Large intestine (tissue), 12 donors: ENCODE results near the gene TMUB1. TPM values are rescaled to one million over a fixed set of nuclear protein-coding genes. Genes with fewer than 3 reads are reported as not detected.

ENCODE experiments used
- DNase-seq, 2 donors: peaks; one replicate each; pipeline versions ENCODE4 v3.0.0 to v3.0.0-alpha.2; 2013
- H3K27ac ChIP-seq: one replicate; pipeline ENCODE4 v1.5.1; 2013; ENCODE audit warnings: low read length
- H3K27me3 ChIP-seq: 2 replicates; pipeline ENCODE4 v1.6.1; 2013; ENCODE audit warnings: low read length; ENCODE audit not compliant: control insufficient read depth, insufficient read depth
- H3K36me3 ChIP-seq: 2 replicates; pipeline ENCODE4 v1.6.1; 2013; ENCODE audit warnings: low read length; ENCODE audit not compliant: control insufficient read depth, insufficient read depth
- H3K4me1 ChIP-seq: one replicate; pipeline ENCODE4 v1.6.1; 2013; ENCODE audit warnings: low read length; ENCODE audit not compliant: control insufficient read depth, insufficient read depth
- H3K4me3 ChIP-seq: one replicate; pipeline ENCODE4 v1.5.1; 2013; ENCODE audit warnings: low read length
- H3K9me3 ChIP-seq: one replicate; pipeline ENCODE4 v1.6.1; 2013; ENCODE audit warnings: mild to moderate bottlenecking, low read depth, low read length, moderate library complexity; ENCODE audit not compliant: control insufficient read depth
- WGBS: methylation state at CpG from one replicate; pipeline ENCODE4 v1.1.5; 2013; ENCODE audit warnings: low lambda C conversion rate; ENCODE audit not compliant: insufficient coverage; 5-methylcytosine and 5-hydroxymethylcytosine counted together
- long read RNA-seq, 11 donors: transcript quantifications; one replicate each; lab custom pipeline, GENCODE V29; 2026
- polyA plus RNA-seq: library from polyadenylated mRNA; unstranded; fragments of 120-200 nt; gene quantifications from one replicate; pipeline ENCODE4 v1.2.1, GENCODE V29; 2013

The TMUB1 gene
- polyA plus RNA-seq: 61.8 TPM
- long read RNA-seq, donor 1, transcript TMUB1-201 (3 exons, 1,353 nt): major isoform, 20 of 26 reads
- long read RNA-seq, donor 1, transcript TMUB1-203 (2 exons, 1,549 nt): minor isoform, 6 of 26 reads
- long read RNA-seq, donor 1, partial matches to known transcripts: 0 of 26 reads
- long read RNA-seq, donor 1, other reads (novel, unspliced or antisense): 0 of 26 reads
- long read RNA-seq, donor 2, transcript TMUB1-203 (2 exons, 1,549 nt): minor isoform, 18 of 55 reads
- long read RNA-seq, donor 2, transcript TMUB1-201 (3 exons, 1,353 nt): major isoform, 27 of 55 reads
- long read RNA-seq, donor 2, partial matches to known transcripts: 8 of 55 reads
- long read RNA-seq, donor 2, other reads (novel, unspliced or antisense): 0 of 55 reads
- long read RNA-seq, donor 3, transcript TMUB1-201 (3 exons, 1,353 nt): major isoform, 32 of 72 reads
- long read RNA-seq, donor 3, transcript TMUB1-203 (2 exons, 1,549 nt): minor isoform, 29 of 72 reads
- long read RNA-seq, donor 3, partial matches to known transcripts: 9 of 72 reads
- long read RNA-seq, donor 3, other reads (novel, unspliced or antisense): 0 of 72 reads
- long read RNA-seq, donor 4, partial matches to known transcripts: 0 of 6 reads
- long read RNA-seq, donor 4, other reads (novel, unspliced or antisense): 0 of 6 reads
- long read RNA-seq, donor 5, transcript TMUB1-203 (2 exons, 1,549 nt): minor isoform, 6 of 23 reads
- long read RNA-seq, donor 5, transcript TMUB1-201 (3 exons, 1,353 nt): major isoform, 16 of 23 reads
- long read RNA-seq, donor 5, partial matches to known transcripts: 0 of 23 reads
- long read RNA-seq, donor 5, other reads (novel, unspliced or antisense): 0 of 23 reads
- long read RNA-seq, donor 6, transcript TMUB1-203 (2 exons, 1,549 nt): minor isoform, 19 of 41 reads
- long read RNA-seq, donor 6, transcript TMUB1-201 (3 exons, 1,353 nt): major isoform, 22 of 41 reads
- long read RNA-seq, donor 6, partial matches to known transcripts: 0 of 41 reads
- long read RNA-seq, donor 6, other reads (novel, unspliced or antisense): 0 of 41 reads
- long read RNA-seq, donor 7, transcript TMUB1-201 (3 exons, 1,353 nt): major isoform, 11 of 14 reads
- long read RNA-seq, donor 7, partial matches to known transcripts: 0 of 14 reads
- long read RNA-seq, donor 7, other reads (novel, unspliced or antisense): 0 of 14 reads
- long read RNA-seq, donor 8, transcript TMUB1-203 (2 exons, 1,549 nt): minor isoform, 19 of 54 reads
- long read RNA-seq, donor 8, transcript TMUB1-201 (3 exons, 1,353 nt): major isoform, 27 of 54 reads
- long read RNA-seq, donor 8, partial matches to known transcripts: 6 of 54 reads
- long read RNA-seq, donor 8, other reads (novel, unspliced or antisense): 0 of 54 reads
- long read RNA-seq, donor 9, transcript TMUB1-201 (3 exons, 1,353 nt): major isoform, 17 of 28 reads
- long read RNA-seq, donor 9, transcript TMUB1-203 (2 exons, 1,549 nt): minor isoform, 10 of 28 reads
- long read RNA-seq, donor 9, partial matches to known transcripts: 0 of 28 reads
- long read RNA-seq, donor 9, other reads (novel, unspliced or antisense): 0 of 28 reads
- long read RNA-seq, donor 10, transcript TMUB1-203 (2 exons, 1,549 nt): minor isoform, 12 of 36 reads
- long read RNA-seq, donor 10, transcript TMUB1-201 (3 exons, 1,353 nt): major isoform, 23 of 36 reads
- long read RNA-seq, donor 10, partial matches to known transcripts: 0 of 36 reads
- long read RNA-seq, donor 10, other reads (novel, unspliced or antisense): 0 of 36 reads
- long read RNA-seq, donor 11, transcript TMUB1-203 (2 exons, 1,549 nt): minor isoform, 8 of 30 reads
- long read RNA-seq, donor 11, transcript TMUB1-201 (3 exons, 1,353 nt): major isoform, 21 of 30 reads
- long read RNA-seq, donor 11, partial matches to known transcripts: 0 of 30 reads
- long read RNA-seq, donor 11, other reads (novel, unspliced or antisense): 0 of 30 reads

- Histone ChIP-seq H3K27ac (peak within 1 kb of the TSS; percentile 96), H3K4me3 (peak within 1 kb of the TSS; percentile 59), H3K9me3 (no peaks in the 10 kb centered on the region), H3K4me1 (peaks cover 47% of the 10 kb centered on the region), H3K36me3 (no peaks in the 10 kb centered on the region), H3K27me3 (no peaks in the 10 kb centered on the region)
- peak in 1 of 2 donors; percentile 83 for DNase-seq
- WGBS: no CpG with 5 or more reads among the region's 69 CpGs
These were observed at the start of gene TMUB1 for GRCh38 chr7:151083071-151083823. TSS of gene TMUB1 (minus strand) at chr7:151083493. CDS start at chr7:151082563, 930 bp downstream.

- WGBS: 100% methylated on average over 2 of the region's 21 CpGs
- H3K36me3 ChIP-seq: peaks cover 91% of the 10 kb centered on the region
- H3K27me3 ChIP-seq: no peaks in the 10 kb centered on the region
- H3K9me3 ChIP-seq: peaks cover 25% of the 10 kb centered on the region
- H3K4me3 ChIP-seq: no peak overlapping the region
- no peak overlapping the region for H3K27ac ChIP-seq
- DNase-seq: no peak
- peaks cover 11% of the 10 kb centered on the region for H3K4me1 ChIP-seq
These were observed 49.3 kb upstream of the TMUB1 start for GRCh38 chr7:151132461-151133205.

GRCh38 chr7:151131592-151132293, 48.5 kb upstream of the TMUB1 start:
- Histone ChIP-seq H3K9me3 (peaks cover 25% of the 10 kb centered on the region), H3K27ac (no peak overlapping the region), H3K27me3 (no peaks in the 10 kb centered on the region), H3K4me1 (peaks cover 11% of the 10 kb centered on the region), H3K4me3 (no peak overlapping the region), H3K36me3 (peaks cover 84% of the 10 kb centered on the region)
- DNase-seq: no peak
- no CpG with 5 or more reads among the region's 19 CpGs for WGBS

- WGBS: 50% methylated on average over 2 of the region's 13 CpGs
- DNase-seq: no peak
- H3K4me1 ChIP-seq: peaks cover 12% of the 10 kb centered on the region
- peaks cover 25% of the 10 kb centered on the region for H3K9me3 ChIP-seq
- H3K27me3 ChIP-seq: no peaks in the 10 kb centered on the region
- no peak overlapping the region for H3K27ac ChIP-seq
- H3K4me3 ChIP-seq: no peak overlapping the region
- H3K36me3 ChIP-seq: peaks cover 79% of the 10 kb centered on the region
These were observed 47.9 kb upstream of the TMUB1 start for GRCh38 chr7:151131224-151131591.

- H3K4me3 ChIP-seq: no peak overlapping the region
- H3K27ac ChIP-seq: no peak overlapping the region
- no peak for DNase-seq
- no peaks in the 10 kb centered on the region for H3K27me3 ChIP-seq
- no CpG with 5 or more reads among the region's 17 CpGs for WGBS
- H3K36me3 ChIP-seq: peaks cover 75% of the 10 kb centered on the region
- H3K9me3 ChIP-seq: peaks cover 25% of the 10 kb centered on the region
- peaks cover 14% of the 10 kb centered on the region for H3K4me1 ChIP-seq
These were observed 47.5 kb upstream of the TMUB1 start for GRCh38 chr7:151130741-151131157.

- peak overlapping the region; percentile 63 for H3K27ac ChIP-seq
- H3K9me3 ChIP-seq: peaks cover 25% of the 10 kb centered on the region
- peaks cover 70% of the 10 kb centered on the region for H3K36me3 ChIP-seq
- no peak for DNase-seq
- peaks cover 20% of the 10 kb centered on the region for H3K4me1 ChIP-seq
- no peaks in the 10 kb centered on the region for H3K27me3 ChIP-seq
- no CpG with 5 or more reads among the region's 9 CpGs for WGBS
- no peak overlapping the region for H3K4me3 ChIP-seq
These were observed 46.8 kb upstream of the TMUB1 start for GRCh38 chr7:151129960-151130591.

GRCh38 chr7:151129117-151129959, 46.0 kb upstream of the TMUB1 start:
- peaks cover 25% of the 10 kb centered on the region for H3K9me3 ChIP-seq
- peak; percentile 59 to 85 for DNase-seq
- no peak overlapping the region for H3K4me3 ChIP-seq
- H3K36me3 ChIP-seq: peaks cover 68% of the 10 kb centered on the region
- H3K27me3 ChIP-seq: no peaks in the 10 kb centered on the region
- WGBS: no CpG with 5 or more reads among the region's 28 CpGs
- H3K27ac ChIP-seq: peak overlapping the region; percentile 63
- peaks cover 22% of the 10 kb centered on the region for H3K4me1 ChIP-seq
